OCI-LY1 (cell line): Measurements from ENCODE around the gene ARGLU1.

ENCODE experiments used
- H2AFZ ChIP-seq: fragments of 200-600 bp; sonication (generic), shearing (Covaris generic); 2 replicates; pipeline ENCODE4 v1.6.0; 2014; ENCODE audit warnings: antibody characterized with exemption, mild to moderate bottlenecking, low read length
- H3F3A ChIP-seq: fragments of 200-600 bp; sonication (generic), shearing (Covaris generic); 2 replicates; pipeline ENCODE4 v1.6.0; 2014; ENCODE audit warnings: mild to moderate bottlenecking, antibody characterized with exemption, low read length, moderate library complexity; ENCODE audit not compliant: insufficient read depth
- H3K27ac ChIP-seq: fragments of 200-600 bp; sonication (generic); 2 replicates; pipeline ENCODE4 v1.5.1; 2014; ENCODE audit warnings: low read length, mixed run types, mild to moderate bottlenecking, low read depth; ENCODE audit not compliant: poor library complexity, severe bottlenecking
- H3K27me3 ChIP-seq: fragments of 200-600 bp; sonication (generic); 2 replicates; pipeline ENCODE4 v1.6.0; 2014; ENCODE audit warnings: antibody characterized with exemption, mild to moderate bottlenecking, low read length, moderate library complexity; ENCODE audit not compliant: insufficient read depth
- H3K36me3 ChIP-seq: fragments of 200-600 bp; sonication (generic); 2 replicates; pipeline ENCODE4 v1.6.1; 2014; ENCODE audit warnings: mild to moderate bottlenecking, antibody characterized with exemption, low read length, moderate library complexity, mixed read lengths; ENCODE audit not compliant: insufficient read depth
- H3K4me1 ChIP-seq: fragments of 200-600 bp; sonication (generic); 2 replicates; pipeline ENCODE4 v1.5.1; 2014; ENCODE audit warnings: mild to moderate bottlenecking, low read length, moderate library complexity; ENCODE audit not compliant: insufficient read depth, severe bottlenecking
- H3K4me2 ChIP-seq: fragments of 200-600 bp; sonication (generic), shearing (Covaris generic); 2 replicates; pipeline ENCODE4 v1.6.1; 2014; ENCODE audit warnings: low read length
- H3K4me3 ChIP-seq: fragments of 200-600 bp; sonication (generic); 2 replicates; pipeline ENCODE4 v1.5.1; 2014; ENCODE audit warnings: low read length, low read depth, mild to moderate bottlenecking, mixed read lengths; ENCODE audit not compliant: poor library complexity, severe bottlenecking
- H3K79me2 ChIP-seq: fragments of 200-600 bp; shearing (Covaris generic); 2 replicates; pipeline ENCODE4 v1.6.1; 2016; ENCODE audit warnings: mixed run types, low read length, mixed read lengths; ENCODE audit not compliant: insufficient read depth
- H3K9ac ChIP-seq: fragments of 200-600 bp; sonication (generic), shearing (Covaris generic); 2 replicates; pipeline ENCODE4 v1.6.1; 2014; ENCODE audit warnings: mild to moderate bottlenecking, low read length, mixed read lengths
- H3K9me2 ChIP-seq: fragments of 200-600 bp; sonication (generic), shearing (Covaris generic); 2 replicates; pipeline ENCODE4 v1.6.1; 2014; ENCODE audit warnings: low read depth, mild to moderate bottlenecking, low read length, mixed read lengths
- H3K9me3 ChIP-seq: fragments of 200-600 bp; shearing (Covaris generic); 2 replicates; pipeline ENCODE4 v1.6.1; 2014; ENCODE audit warnings: low read length, mixed read lengths
- H4K20me1 ChIP-seq: fragments of 200-600 bp; sonication (generic), shearing (Covaris generic); 2 replicates; pipeline ENCODE4 v1.6.0; 2016; ENCODE audit warnings: mild to moderate bottlenecking, low read length; ENCODE audit not compliant: insufficient read depth
- EZH2 ChIP-seq: fragments of 200-600 bp; sonication (generic), shearing (Covaris generic); IDR thresholded peaks from 2 replicates; pipeline ENCODE4 v1.8.0; 2017; ENCODE audit warnings: borderline replicate concordance, mixed run types, mild to moderate bottlenecking, antibody characterized with exemption, low read length, moderate library complexity, mixed read lengths
- TF ChIP-seq, protein P1 (sequence below): fragments of 200-600 bp; sonication (generic), shearing (Covaris generic); IDR thresholded peaks from 2 replicates; pipeline ENCODE4 v1.5.1; 2017; ENCODE audit warnings: mild to moderate bottlenecking, antibody characterized with exemption, low read length, moderate library complexity, mixed read lengths

The ARGLU1 gene

GRCh38 chr13:106550570-106551135 is 17.3 kb downstream of the ARGLU1 start:
- no peak for TF ChIP-seq EZH2
- TF ChIP-seq, protein P1, sequence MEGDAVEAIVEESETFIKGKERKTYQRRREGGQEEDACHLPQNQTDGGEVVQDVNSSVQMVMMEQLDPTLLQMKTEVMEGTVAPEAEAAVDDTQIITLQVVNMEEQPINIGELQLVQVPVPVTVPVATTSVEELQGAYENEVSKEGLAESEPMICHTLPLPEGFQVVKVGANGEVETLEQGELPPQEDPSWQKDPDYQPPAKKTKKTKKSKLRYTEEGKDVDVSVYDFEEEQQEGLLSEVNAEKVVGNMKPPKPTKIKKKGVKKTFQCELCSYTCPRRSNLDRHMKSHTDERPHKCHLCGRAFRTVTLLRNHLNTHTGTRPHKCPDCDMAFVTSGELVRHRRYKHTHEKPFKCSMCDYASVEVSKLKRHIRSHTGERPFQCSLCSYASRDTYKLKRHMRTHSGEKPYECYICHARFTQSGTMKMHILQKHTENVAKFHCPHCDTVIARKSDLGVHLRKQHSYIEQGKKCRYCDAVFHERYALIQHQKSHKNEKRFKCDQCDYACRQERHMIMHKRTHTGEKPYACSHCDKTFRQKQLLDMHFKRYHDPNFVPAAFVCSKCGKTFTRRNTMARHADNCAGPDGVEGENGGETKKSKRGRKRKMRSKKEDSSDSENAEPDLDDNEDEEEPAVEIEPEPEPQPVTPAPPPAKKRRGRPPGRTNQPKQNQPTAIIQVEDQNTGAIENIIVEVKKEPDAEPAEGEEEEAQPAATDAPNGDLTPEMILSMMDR: no peak
- H3K27me3 ChIP-seq: no peaks in the 10 kb centered on the region
- H3K27ac ChIP-seq: no peak overlapping the region
- H3K9ac ChIP-seq: no peak overlapping the region
- peaks cover 30% of the 10 kb centered on the region for H3K79me2 ChIP-seq
- no peaks in the 10 kb centered on the region for H3K9me3 ChIP-seq
- no peak overlapping the region for H2AFZ ChIP-seq
- H3K4me1 ChIP-seq: no peaks in the 10 kb centered on the region
- peaks cover 16% of the 10 kb centered on the region for H4K20me1 ChIP-seq
- no peak overlapping the region for H3K4me3 ChIP-seq
- no peaks in the 10 kb centered on the region for H3F3A ChIP-seq
- no peak overlapping the region for H3K4me2 ChIP-seq
- peaks cover 93% of the 10 kb centered on the region for H3K36me3 ChIP-seq
- no peaks in the 10 kb centered on the region for H3K9me2 ChIP-seq

DNA sequence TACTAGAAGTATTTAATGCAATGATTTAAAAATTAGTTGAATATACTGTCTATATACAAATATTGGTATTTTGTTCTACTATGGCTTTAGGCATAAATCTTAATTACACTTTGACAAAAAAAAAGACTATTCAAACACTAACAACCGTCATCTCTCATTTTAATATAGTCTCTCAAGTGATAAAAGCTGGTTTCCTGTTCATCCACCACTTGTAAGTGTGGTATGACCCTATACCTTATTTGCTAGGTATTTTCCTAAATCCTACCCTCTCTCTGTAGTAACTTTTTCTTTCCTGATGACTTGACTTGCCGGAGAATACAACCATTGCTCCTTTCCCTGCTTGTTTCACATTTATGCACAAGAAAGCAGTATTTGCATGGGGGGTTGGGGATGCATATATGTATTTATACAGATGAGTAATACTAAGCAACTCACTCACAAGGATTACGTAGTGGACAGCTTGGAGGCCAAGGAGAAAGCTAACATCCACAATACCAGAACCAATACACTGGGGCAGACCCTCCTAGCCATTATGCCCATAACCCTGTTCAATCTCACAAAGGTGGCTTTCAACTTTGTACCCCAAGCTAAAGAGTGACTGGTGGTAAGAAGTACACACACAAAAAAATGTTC is 19.8 kb downstream of the ARGLU1 start:
- Histone ChIP-seq H3F3A (no peaks in the 10 kb centered on the region; the same call in 1 of the 2 replicates), H3K9me2 (no peaks in the 10 kb centered on the region), H3K9ac (no peak overlapping the region), H3K4me3 (no peak overlapping the region), H3K9me3 (no peaks in the 10 kb centered on the region), H4K20me1 (peaks cover 31% of the 10 kb centered on the region), H3K36me3 (peaks cover 93% of the 10 kb centered on the region), H3K27me3 (no peaks in the 10 kb centered on the region), H3K4me2 (no peak overlapping the region), H3K79me2 (peaks cover 25% of the 10 kb centered on the region), H2AFZ (no peak overlapping the region), H3K27ac (no peak overlapping the region), H3K4me1 (no peaks in the 10 kb centered on the region)
- TF ChIP-seq EZH2: no peak

DNA sequence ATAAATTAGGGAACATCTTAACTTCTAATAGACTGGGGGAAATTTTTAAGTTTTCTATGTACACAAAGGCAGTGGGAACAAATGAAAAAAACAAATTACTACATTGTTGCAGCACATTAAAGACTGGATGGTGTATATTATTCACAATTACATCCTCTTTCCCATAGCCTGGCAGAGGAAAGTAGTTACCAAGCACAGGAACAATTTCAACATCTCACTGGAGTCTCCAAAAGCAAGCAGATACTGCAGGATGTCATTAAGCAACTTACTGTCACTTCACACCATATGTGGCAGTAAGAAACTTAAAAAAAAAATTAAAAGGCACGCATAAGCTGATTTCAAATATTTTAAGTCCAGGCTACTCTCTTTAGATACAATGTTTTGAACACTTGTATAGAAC is 26.1 kb downstream of the ARGLU1 start:
- H3K27ac ChIP-seq: no peak overlapping the region
- H3K4me1 ChIP-seq: no peaks in the 10 kb centered on the region
- peaks cover 5% of the 10 kb centered on the region; the same call in 1 of the 2 replicates for H3K79me2 ChIP-seq
- TF ChIP-seq, protein P1: no peak
- TF ChIP-seq EZH2: no peak
- peaks cover 25% of the 10 kb centered on the region for H4K20me1 ChIP-seq
- no peak overlapping the region for H3K4me2 ChIP-seq
- H3K9me2 ChIP-seq: no peaks in the 10 kb centered on the region
- H3K9ac ChIP-seq: no peak overlapping the region
- no peak overlapping the region for H2AFZ ChIP-seq
- no peaks in the 10 kb centered on the region for H3K9me3 ChIP-seq
- peaks cover 65% of the 10 kb centered on the region for H3K36me3 ChIP-seq
- H3K27me3 ChIP-seq: no peaks in the 10 kb centered on the region
- H3K4me3 ChIP-seq: no peak overlapping the region
- H3F3A ChIP-seq: peaks cover 19% of the 10 kb centered on the region
